ENCODE data around the gene SERPINE2.
"Not testable (repeated sequence)": the region's sequence is repeated elsewhere in the genome, so short reads cannot be mapped to it uniquely, and the experiment has no call there.

SERPINE2 gene

GRCh38 chr2:223941579-223942277 lies 97.4 kb downstream of the SERPINE2 start:
- DNase-seq (ENCODE audit: low spot score) = no peak

- DNase-seq (ENCODE audit: low spot score) = not testable (repeated sequence)
Observed at GRCh38 chr2:223939438-223939837, 99.6 kb downstream of the SERPINE2 start.

- no peak for DNase-seq (ENCODE audit: low spot score)
Observed at GRCh38 chr2:223937535-223937934, 101.6 kb downstream of the SERPINE2 start.

- DNase-seq (ENCODE audit: low spot score) = no peak
Observed at GRCh38 chr2:223936862-223937326, 102.2 kb downstream of the SERPINE2 start.

- no peak for DNase-seq (ENCODE audit: low spot score)
Observed at GRCh38 chr2:223935459-223936125, 103.5 kb downstream of the SERPINE2 start.

GRCh38 chr2:223934870-223935269 lies 104.2 kb downstream of the SERPINE2 start:
- no peak for DNase-seq (ENCODE audit: low spot score)

- no peak for DNase-seq (ENCODE audit: low spot score)
Observed at GRCh38 chr2:223932816-223933800, 106.0 kb downstream of the SERPINE2 start.

GRCh38 chr2:223930103-223930976 lies 108.7 kb downstream of the SERPINE2 start:
- DNase-seq (ENCODE audit: low spot score) = peak; percentile 67

- no peak for DNase-seq (ENCODE audit: low spot score)
Observed at GRCh38 chr2:223929571-223930102, 109.4 kb downstream of the SERPINE2 start.

GRCh38 chr2:223928113-223929006 lies 110.7 kb downstream of the SERPINE2 start:
- DNase-seq (ENCODE audit: low spot score) = no peak

GRCh38 chr2:223925106-223925505 lies 114.0 kb downstream of the SERPINE2 start:
- DNase-seq (ENCODE audit: low spot score) = no peak
